HepG2 (cell line): ENCODE results near the gene RRBP1. TPM values are rescaled to one million over a fixed set of nuclear protein-coding genes. Genes with fewer than 3 reads are reported as not detected.
A peak's percentile ranks its signal among the peaks of the same experiment; 100 is the strongest.

ENCODE experiments used
- ADNP ChIP-seq: sonication (generic); formaldehyde crosslinking; IDR thresholded peaks from 2 replicates; pipeline ENCODE4 v1.4.0; 2020; ENCODE audit warnings: missing genetic modification reagents
- ARNT2 ChIP-seq: sonication (generic); formaldehyde crosslinking; IDR thresholded peaks from 2 replicates; pipeline ENCODE4 v1.8.0; 2022; ENCODE audit warnings: mild to moderate bottlenecking, low read depth, missing genetic modification reagents, moderate library complexity
- CHD4 ChIP-seq: fragments of 200-600 bp; sonication (generic); IDR thresholded peaks from 2 replicates; pipeline ENCODE4 v1.7.0; 2017; ENCODE audit warnings: mild to moderate bottlenecking, low read length, borderline replicate concordance
- FOXO4 ChIP-seq: sonication (generic); formaldehyde crosslinking; conservative IDR thresholded peaks from 2 replicates; pipeline ENCODE4 v1.8.1; 2023; ENCODE audit warnings: missing genetic modification reagents
- GABPA ChIP-seq, 2 experiments: IDR thresholded peaks; 2 replicates each; pipeline ENCODE4 v1.6.1; 2011 to 2016; ENCODE audit warnings: low read depth in 2 of 2, low read length in 1 of 2, missing biosample characterization in 1 of 2, missing genetic modification characterization in 1 of 2
- KLF11 ChIP-seq: IDR thresholded peaks from 2 replicates; pipeline ENCODE4 v1.6.1; 2016; ENCODE audit warnings: missing compliant biosample characterization
- PAF1 ChIP-seq: IDR thresholded peaks from 2 replicates; pipeline ENCODE4 v1.6.1; 2016; ENCODE audit warnings: missing genetic modification reagents, missing compliant biosample characterization
- TCF12 ChIP-seq, 2 experiments: fragments of 450-650 bp in 1 of 2; sonication (generic) in 1 of 2; formaldehyde crosslinking in 1 of 2; IDR thresholded peaks; 2 replicates each; pipeline versions ENCODE4 v1.6.1 to v1.8.0; 2017 to 2022; ENCODE audit warnings: antibody characterized with exemption in 1 of 2, mild to moderate bottlenecking in 1 of 2, missing genetic modification reagents in 1 of 2, moderate library complexity in 1 of 2
- ZBTB40 ChIP-seq, 2 experiments: fragments of 450-650 bp in 1 of 2; sonication (generic) in 1 of 2; formaldehyde crosslinking in 1 of 2; IDR thresholded peaks; 2 replicates each; pipeline versions ENCODE4 v1.6.1 to v1.8.0; 2016 to 2022; ENCODE audit warnings: antibody characterized with exemption in 1 of 2, mild to moderate bottlenecking in 1 of 2, missing genetic modification reagents in 1 of 2
- ZBTB7A ChIP-seq: sonication (generic); formaldehyde crosslinking; IDR thresholded peaks from 2 replicates; pipeline ENCODE4 v1.8.0; 2022; ENCODE audit warnings: mild to moderate bottlenecking, missing genetic modification reagents
- ZMYM3 ChIP-seq: sonication (generic); formaldehyde crosslinking; IDR thresholded peaks from 2 replicates; pipeline ENCODE4 v1.5.1; 2020; ENCODE audit warnings: mild to moderate bottlenecking, missing genetic modification reagents
- ZNF543 ChIP-seq: sonication (generic); formaldehyde crosslinking; IDR thresholded peaks from 2 replicates; pipeline ENCODE4 v1.4.0; 2020; ENCODE audit warnings: mild to moderate bottlenecking, missing genetic modification reagents
- ZNF704 ChIP-seq: sonication (generic); formaldehyde crosslinking; IDR thresholded peaks from 2 replicates; pipeline ENCODE4 v1.8.1; 2023; ENCODE audit warnings: mild to moderate bottlenecking, inconsistent platforms, moderate library complexity, missing genetic modification reagents, borderline replicate concordance
- ZNF720 ChIP-seq: sonication (generic); formaldehyde crosslinking; IDR thresholded peaks from 2 replicates; pipeline ENCODE4 v1.4.0; 2020; ENCODE audit warnings: missing genetic modification reagents
- polyA plus RNA-seq, 8 experiments: library from polyadenylated mRNA; depleted of rRNA in 3 of 8; stranded (reverse) in 7 of 8; unstranded in 1 of 8; fragments of >200 nt; fragmentation: Illumina TruSeq in 4 of 8; extraction: Trizol in 4 of 8; gene quantifications; 2 replicates each; pipeline versions ENCODE4 v1.2.1 to v1.2.3, GENCODE V29; 2011 to 2016; ENCODE audit warnings: low read depth in 4 of 8, missing spikeins in 1 of 8, mixed read lengths in 1 of 8; ENCODE audit not compliant: insufficient read depth in 1 of 8
- total RNA-seq, 5 experiments: library from RNA; depleted of rRNA; stranded (reverse); fragments of >200 nt; fragmentation: Illumina TruSeq; extraction: Trizol; gene quantifications; 2 replicates each; pipeline ENCODE4 v1.2.3, GENCODE V29; 2016; ENCODE audit warnings: low read depth in 1 of 5

RRBP1 gene
- total and polyA plus RNA-seq, 2 of the 13 experiments (the other 11 are each of a cell fraction or from before 2014, with no cell fraction given), result 150 to 222 TPM

- TF ChIP-seq ZNF704 (CRISPR knock-in tag), result no peak; the same call in 1 of the 2 replicates
- TF ChIP-seq ZBTB7A (CRISPR knock-in tag), result no peak
- no peak for TF ChIP-seq GABPA (IDR thresholded peaks at IDR 0.05; ENCODE audit: low read depth, low read length)
- TF ChIP-seq GABPA (CRISPR knock-in tag; IDR thresholded peaks at IDR 0.05; ENCODE audit: low read depth), result no peak
- TF ChIP-seq ADNP, result no peak
- no peak for TF ChIP-seq TCF12 (IDR thresholded peaks at IDR 0.05)
- TF ChIP-seq TCF12 (CRISPR knock-in tag; IDR thresholded peaks at IDR 0.05), result no peak; the same call in 1 of the 2 replicates
- no peak for TF ChIP-seq FOXO4 (CRISPR knock-in tag)
- TF ChIP-seq ARNT2 (CRISPR knock-in tag), result peak; percentile 91; the same call in 1 of the 2 replicates
- TF ChIP-seq ZNF543 (CRISPR knock-in tag), result peak; percentile 31; the same call in 1 of the 2 replicates
- TF ChIP-seq ZBTB40 (IDR thresholded peaks at IDR 0.05), result no peak
- TF ChIP-seq ZBTB40 (CRISPR knock-in tag; IDR thresholded peaks at IDR 0.05), result no peak
- TF ChIP-seq KLF11 (CRISPR knock-in tag), result no peak; the same call in 1 of the 2 replicates
- no peak for TF ChIP-seq ZMYM3 (CRISPR knock-in tag)
- no peak for TF ChIP-seq PAF1 (CRISPR knock-in tag)
- TF ChIP-seq ZNF720 (CRISPR knock-in tag), result no peak
- no peak for TF ChIP-seq CHD4
These were observed 112.3 kb downstream of the RRBP1 start, which contains the start of gene DSTN (continued) for GRCh38 chr20:17569616-17570346.
